SK-N-MC (cell line): ENCODE results near the gene SLC36A3.

ENCODE experiments used
- EZH2 ChIP-seq: fragments of 200-600 bp; sonication (generic); IDR thresholded peaks from one replicate; pipeline ENCODE4 v1.6.1; 2017; ENCODE audit warnings: antibody characterized with exemption
- POLR2AphosphoS5 ChIP-seq: IDR thresholded peaks from 2 replicates; pipeline ENCODE4 v1.6.1; 2012; ENCODE audit warnings: mild to moderate bottlenecking, low read depth, low read length, borderline replicate concordance

GRCh38 chr5:151281001-151281639, 22.4 kb downstream of the SLC36A3 start:
- TF ChIP-seq EZH2 (no peak), POLR2AphosphoS5 (no peak)
